HG02943 (cell line): ENCODE measurements around the gene PPAN.

Source experiments
- ATAC-seq: cut with Tn5 transposase; IDR thresholded peaks from one replicate; pipeline ENCODE4 v1.9.1; 2021; ENCODE audit warnings: mild to moderate bottlenecking, low read depth, moderate library complexity; ENCODE audit not compliant: unreplicated experiment

Gene PPAN

DNA sequence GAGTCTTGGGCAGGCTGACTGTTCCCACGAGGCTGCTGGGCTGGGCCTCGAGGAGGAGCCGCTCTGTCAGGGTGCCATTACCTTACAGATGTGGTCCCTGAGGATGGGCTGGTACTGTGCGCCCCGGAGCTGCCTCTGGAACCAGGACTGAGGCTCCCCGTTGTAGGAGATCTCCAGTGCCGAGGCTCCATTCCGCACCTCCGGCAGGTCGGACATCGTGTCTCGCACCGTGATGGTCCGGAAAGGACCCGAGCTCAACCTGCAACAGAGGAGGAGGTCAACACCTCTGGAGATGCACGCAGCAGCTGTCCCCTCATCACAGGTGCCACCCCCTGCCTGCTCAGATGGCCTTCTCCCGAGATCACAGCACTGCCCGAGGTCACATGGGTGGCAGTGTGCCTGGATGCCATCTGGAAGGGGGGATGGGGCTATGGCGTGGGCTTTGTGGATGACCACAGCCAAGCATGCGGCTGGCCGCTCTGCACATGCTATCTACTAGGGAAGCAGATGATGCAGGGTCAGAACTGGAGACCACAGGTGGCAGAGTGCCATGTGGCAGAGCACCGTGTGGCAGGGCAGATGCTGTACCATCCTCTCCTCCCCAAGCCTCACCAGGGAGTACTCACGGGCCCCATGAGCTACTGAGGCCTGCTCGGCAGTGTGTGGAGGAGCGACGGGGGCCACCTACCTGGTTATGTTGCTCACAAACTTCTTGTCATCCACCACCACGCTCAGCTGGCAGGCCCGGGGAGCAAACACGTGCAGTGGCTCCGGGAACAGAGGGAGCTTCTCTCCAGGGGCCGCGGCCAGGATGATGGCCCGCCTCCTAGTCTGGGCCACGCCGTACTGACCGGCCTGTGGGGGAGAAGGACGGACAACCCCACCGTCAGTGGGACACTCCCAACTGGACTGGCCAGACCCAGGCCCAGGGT is 31.9 kb downstream of the PPAN start:
- ATAC-seq, result no peak

DNA sequence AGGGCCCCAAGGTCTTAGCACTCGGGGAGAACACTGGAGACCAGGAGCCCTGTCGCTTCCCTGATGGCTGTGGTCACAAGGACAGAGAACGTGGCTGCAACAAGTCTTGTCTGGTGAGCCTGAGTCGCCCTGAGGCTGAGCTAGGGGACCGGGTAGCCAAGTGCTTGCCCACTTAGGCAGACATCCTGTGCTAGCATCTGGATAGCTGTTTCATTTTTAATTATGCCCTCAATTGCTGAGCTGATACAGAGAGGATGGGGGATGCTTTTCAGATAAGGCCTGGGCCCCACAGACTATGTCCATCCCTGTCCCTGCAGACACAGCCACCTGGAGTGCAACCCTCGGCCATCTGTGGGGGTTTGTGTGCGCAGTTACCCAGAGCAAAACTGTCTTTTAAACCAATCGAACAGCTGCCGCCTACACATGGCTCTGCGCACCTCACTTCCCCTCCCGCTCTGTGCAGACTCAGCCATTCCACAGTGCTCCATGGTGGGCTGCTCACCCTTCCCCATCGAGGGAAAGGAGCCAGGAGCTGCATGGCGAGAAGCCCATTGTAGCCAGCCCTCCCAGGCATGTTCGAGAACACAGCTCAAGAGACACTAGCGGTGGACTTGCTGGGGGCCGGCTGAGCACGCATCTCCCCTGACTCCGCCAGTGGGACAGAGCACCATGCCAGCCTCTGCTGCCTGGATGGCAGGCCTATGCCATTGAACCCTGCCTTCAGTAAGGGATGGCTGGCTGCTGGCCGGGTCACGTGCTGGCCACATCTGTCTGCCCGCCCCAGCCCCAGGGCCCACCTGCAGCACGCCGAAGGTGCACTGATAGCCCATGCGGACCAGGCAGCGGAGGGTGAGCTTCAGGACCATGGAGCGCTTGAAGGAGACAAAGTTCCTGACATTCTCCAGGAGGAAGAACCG is 33.0 kb downstream of the PPAN start:
- ATAC-seq, result no peak

DNA sequence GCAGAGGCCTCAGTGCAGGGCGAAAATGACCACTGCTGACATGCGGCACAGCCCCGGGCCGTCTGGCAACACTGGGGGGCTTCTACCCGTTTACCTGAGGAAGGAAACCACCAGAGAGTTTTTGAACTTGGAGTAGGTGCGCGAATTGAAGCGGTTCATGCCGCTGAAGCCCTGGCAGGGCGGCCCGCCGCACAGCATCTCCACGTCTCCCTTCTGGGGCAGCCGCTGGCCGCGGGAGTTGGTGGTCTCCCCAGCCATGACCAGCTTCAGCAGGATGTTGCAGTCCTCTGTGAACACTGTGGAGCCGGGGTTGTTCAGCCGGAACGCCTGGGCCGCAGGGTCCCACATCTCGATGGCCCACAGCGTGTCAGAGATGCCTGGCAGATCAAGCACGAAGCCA is 33.8 kb downstream of the PPAN start:
- no peak for ATAC-seq

DNA sequence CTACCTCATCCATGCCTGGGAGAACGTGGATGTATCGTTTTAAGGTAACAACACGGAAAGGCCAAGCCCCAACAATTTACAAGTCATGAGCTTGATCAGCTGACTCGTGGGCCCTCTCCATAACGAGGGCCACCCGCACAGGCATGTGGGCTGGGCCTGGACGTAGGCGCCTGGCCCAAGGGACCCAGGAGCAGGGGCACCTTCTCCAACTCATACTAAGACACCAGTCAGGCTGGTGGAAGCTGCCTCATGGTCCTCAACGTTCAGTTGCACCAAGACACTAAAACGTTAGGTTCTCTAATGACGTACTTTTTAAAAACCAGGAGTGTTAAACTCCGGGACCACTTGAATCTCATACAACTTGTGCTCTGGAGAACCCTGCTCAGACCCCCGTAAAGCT is 35.3 kb downstream of the PPAN start:
- ATAC-seq, result no peak

DNA sequence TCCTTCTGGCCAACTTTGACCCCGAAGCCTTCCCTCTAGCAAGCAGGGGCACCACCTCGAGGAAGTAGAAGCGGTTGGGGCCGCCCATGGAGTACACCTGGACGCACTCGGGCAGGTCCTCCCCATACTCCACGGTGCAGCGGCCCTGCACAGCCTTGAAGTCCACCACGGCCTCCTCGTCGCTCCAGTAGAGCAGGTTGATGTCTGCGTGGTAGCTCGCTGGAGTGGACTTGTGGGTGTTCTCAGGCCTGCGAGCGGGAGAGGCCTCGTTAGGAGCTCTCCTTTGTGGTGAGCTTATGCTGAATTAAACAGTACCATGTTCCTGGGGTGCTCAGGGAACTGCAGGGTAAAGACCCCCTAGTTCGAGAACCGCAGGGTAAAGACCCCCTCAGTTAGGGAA is 35.8 kb downstream of the PPAN start:
- no peak for ATAC-seq

DNA sequence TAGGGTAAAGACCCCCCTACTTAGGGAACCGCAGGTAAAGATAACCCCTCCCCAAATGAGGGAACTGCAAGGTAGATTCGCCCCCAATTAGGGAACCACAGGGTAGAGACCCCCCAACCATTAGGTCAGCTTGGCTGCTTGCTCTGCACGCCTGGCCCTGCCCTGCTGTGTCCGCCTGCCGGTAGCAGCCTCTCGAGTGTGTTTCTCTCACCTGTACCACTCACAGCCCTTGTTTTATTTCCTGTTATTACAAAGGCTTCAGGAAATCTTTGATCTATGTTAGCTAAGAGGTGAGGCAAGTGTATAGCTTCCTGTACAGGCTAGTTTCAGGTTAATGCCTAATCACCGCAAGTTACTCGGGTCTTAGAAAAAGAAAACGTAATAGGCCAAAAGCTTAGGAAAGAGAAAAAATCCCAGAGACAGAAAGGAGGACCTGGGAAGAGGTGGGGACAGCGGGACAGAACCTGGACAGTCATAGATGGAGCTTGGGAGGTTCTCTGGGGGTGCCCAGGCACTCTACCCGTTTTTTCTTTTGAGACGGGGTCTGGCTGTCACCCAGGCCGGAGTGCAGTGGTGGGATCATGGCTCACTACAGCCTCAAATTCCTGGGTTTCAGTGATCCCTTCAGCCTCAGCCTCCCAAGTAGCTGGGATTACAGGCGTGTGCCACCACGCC is 36.7 kb downstream of the PPAN start:
- no peak for ATAC-seq

DNA sequence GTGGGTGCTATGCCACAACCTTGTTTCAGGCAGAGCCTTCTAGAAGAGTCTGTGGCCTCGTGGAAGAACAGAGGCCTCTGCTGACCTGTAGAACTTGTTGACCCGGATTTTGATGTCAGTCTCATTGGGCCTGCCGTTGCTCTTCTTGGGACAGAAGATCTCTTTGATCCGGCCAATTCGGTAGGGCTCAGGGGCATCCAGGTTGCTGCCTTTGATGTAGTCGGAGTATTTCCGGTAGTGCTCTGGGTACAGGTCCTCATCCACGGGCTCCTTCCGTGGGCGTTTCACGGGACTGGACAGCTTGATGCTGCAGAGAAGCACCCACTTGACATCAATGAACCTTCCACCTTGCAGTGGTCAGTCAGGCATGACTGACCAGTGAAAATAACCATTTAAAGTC is 37.5 kb downstream of the PPAN start:
- ATAC-seq, result no peak

DNA sequence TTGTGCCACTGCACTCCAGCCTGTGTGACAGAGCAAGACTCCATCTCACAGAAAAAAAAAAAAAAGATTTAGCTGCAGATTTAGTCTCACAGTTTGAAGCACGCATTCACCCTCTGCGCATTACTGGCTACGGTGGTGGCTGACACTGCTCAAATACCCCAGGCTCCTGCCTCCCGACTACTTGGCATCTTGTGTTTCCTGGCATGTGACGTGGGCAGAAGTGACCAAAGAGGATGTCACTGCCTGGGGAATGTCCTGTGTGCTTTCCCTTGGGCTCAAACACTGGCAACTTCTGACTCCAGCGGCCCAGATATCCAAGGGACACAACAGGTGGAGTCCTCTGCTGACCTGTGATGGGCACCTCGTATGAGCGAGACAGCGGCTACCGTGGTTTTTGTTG is 38.2 kb downstream of the PPAN start:
- ATAC-seq, result no peak

DNA sequence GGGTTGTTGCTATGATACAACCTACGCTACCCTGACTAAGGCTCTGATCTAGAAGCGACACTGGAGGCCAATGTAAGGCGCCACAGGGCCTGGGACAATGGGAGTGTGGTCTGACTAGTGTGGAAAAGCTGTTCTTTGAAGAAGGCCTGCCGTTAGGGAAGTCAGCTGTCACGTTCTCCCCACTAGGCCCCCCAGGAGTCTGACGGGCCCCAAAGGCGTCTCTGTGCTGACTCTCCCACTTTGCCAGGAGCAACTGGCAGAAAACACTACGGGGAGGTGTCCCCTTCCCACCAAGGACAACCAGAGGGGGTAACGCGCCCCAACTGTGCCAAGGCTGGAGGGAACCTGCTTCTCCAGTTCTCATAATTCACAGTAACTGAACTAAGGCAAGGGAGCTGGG is 38.9 kb downstream of the PPAN start:
- no peak for ATAC-seq

DNA sequence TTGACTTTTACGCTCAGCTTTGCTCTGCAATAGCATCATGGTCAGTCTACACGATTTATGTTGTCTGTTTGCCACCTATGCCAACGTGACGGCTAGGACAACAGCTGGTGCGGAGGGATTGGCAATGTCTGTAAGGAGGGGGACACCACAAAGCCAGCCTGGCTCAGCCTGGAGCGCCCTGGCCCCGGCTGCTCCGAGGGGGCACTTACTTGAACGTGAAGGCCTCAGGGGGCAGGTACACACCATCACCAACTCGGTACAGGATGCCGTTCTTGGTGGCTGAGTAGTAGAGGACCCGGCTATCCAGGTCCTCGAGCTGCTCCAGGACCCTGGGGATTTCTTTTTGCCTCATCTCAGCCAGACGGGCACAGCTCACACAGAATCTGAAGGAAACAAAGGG is 40.0 kb downstream of the PPAN start:
- ATAC-seq, result no peak

DNA sequence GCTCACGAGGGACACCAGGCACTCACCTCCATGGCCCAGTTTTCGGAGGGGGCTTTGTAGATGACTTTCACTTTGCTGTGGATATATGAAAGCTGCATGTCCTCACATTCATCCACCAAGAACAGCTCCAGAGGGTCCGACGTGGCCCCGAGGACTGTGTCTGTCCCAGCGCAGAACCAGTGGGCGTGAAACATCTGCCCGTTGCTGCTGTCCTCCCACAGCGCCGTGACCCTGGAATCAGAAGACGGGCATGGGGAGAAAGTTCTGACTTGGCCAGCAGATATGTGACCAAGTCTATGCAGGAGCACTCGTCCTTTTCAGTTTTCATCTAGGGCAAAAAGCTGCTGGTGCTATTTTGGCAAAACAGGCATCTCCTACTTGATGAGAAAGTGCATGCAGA is 43.3 kb downstream of the PPAN start:
- no peak for ATAC-seq

DNA sequence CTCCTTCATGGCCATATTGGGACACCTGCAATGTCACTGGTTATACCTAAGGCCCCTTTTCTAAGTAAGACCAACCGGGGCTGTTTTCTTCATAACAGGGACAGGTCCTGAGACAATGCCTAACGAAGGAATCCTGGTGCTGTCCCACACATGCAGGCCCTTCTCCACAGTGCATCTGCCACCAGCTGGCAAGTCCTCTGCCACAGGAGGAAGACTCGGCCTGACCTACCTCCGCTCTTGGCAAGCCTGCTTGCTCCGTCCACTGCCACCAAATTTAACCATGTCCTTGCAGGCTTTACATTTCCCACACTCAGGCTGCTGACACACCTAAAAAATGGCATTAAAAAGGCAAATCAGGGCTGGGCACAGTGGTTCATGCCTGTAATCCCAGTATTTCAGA is 45.4 kb downstream of the PPAN start:
- no peak for ATAC-seq

DNA sequence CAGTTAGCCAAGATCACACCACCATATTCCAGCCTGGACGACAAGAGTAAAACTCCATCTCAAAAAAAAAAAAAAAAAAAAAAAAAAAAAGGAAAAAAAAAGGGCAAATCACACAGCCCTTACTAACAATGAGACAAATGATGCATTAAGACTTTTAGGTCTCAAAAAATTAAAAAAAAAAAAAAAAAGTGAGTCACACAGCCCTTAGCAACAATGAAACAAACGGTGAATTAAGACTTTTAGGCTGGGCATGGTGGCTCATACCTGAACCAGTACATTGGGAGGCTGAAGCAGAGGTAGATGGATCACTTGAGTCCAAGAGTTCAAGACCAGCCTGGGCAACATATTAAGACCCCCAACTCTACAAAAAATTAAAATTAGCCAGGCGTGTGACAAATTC is 45.9 kb downstream of the PPAN start:
- ATAC-seq, result no peak

DNA sequence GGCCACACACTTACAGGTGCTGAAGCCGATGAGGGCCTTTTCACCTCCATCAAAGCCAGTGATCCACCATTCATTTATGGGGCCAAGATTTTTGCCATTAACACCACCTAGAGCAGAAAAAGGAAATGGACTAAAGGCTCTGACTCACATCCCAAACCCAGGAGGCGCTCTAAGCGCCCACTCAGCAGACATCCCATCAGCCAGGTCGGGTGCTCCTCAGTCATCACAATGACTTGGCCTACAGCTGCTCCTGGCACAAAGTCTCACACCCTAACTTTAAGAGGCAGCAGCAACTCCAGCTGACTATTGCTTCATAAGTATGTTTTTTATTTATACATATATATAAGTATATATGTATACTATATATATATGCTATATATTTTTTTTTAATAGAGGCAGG is 49.7 kb downstream of the PPAN start:
- no peak for ATAC-seq

DNA sequence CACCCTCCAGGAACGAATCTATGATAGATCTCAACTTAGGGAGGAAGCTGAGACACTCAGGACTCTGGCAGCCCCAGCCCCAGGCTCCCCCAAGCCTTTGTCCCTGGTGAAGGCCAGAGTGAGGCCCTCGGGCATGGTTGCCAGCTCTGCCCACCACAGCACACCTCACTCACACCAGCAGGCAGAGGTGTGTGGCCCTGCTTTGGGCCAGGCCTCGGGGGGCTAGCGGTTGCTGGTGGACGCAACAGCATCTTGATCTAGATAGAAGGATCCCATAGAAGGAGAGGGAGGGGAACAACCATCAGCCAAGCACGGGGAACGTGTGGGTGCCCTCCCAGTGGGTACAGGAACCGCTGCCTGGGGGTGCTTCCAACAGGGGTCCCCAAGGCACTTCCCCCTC is 51.9 kb downstream of the PPAN start:
- ATAC-seq, result no peak

DNA sequence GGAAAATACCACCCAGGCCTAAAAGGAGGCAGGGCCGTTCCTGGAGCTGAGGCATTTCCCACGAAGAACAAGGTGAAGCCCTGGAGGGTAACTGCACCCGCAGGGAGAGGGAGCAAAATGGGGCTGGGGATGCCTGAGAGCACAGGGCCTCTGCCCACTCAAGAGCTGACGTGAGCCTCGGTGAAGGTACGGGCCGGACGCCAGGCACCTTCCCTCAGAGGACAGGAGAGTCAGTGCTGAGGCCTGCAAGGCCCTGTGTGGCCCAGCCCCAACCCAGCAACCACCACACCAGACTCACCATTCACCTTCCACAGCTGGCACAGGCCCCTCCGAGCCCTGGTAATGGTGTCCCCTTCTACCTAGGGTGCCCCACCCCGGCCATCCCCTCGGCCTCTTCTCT is 52.3 kb downstream of the PPAN start:
- no peak for ATAC-seq

DNA sequence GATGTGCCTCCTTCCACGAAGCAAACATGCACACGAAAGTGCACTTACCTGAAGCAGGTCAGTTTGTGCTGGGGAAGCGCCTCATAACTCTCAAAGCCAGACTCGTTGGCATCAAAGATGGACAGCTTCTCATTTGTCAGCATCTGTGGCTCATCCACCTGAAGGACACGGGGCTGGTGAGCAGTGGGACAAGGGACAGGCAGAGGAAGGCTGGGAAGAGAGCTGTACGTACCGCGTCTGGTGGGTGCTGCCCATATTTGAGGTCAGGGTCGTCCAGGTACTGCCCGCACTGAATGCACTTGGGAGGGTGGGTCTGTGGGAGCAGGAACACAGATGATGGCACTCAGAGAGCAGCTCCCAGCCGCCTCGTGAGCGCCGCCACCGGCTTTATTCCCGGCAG is 53.4 kb downstream of the PPAN start:
- no peak for ATAC-seq
